KMS-11 (cell line): Measurements from ENCODE around the gene MYO16.

Source experiments
- H2AFZ ChIP-seq: fragments of 200-600 bp; sonication (generic); 2 replicates; pipeline ENCODE4 v1.6.1; 2016; ENCODE audit warnings: antibody characterized with exemption, mixed run types, low read depth
- H3K27ac ChIP-seq: fragments of 200-600 bp; sonication (generic); 2 replicates; pipeline ENCODE4 v1.6.1; 2016; ENCODE audit warnings: mild to moderate bottlenecking, mixed run types
- H3K27me3 ChIP-seq: fragments of 200-600 bp; sonication (generic); 2 replicates; pipeline ENCODE4 v1.6.1; 2017; ENCODE audit warnings: mild to moderate bottlenecking, low read depth, mixed run types, moderate library complexity; ENCODE audit not compliant: insufficient read depth
- H3K36me3 ChIP-seq: fragments of 200-600 bp; sonication (generic); 2 replicates; pipeline ENCODE4 v1.6.1; 2017; ENCODE audit warnings: mild to moderate bottlenecking, mixed run types; ENCODE audit not compliant: insufficient read depth
- H3K4me1 ChIP-seq: fragments of 200-600 bp; sonication (generic); 2 replicates; pipeline ENCODE4 v1.6.1; 2016; ENCODE audit warnings: mild to moderate bottlenecking, low read depth, mixed run types; ENCODE audit not compliant: poor library complexity, severe bottlenecking
- H3K4me2 ChIP-seq: fragments of 200-600 bp; sonication (generic); 2 replicates; pipeline ENCODE4 v1.7.0; 2016; ENCODE audit warnings: mild to moderate bottlenecking, mixed run types
- H3K4me3 ChIP-seq: fragments of 200-600 bp; sonication (generic); IDR thresholded peaks from 2 replicates; pipeline ENCODE4 v1.6.1; 2017; ENCODE audit warnings: low read depth, low read length, mixed read lengths; ENCODE audit not compliant: insufficient read depth
- H3K79me2 ChIP-seq: fragments of 200-600 bp; sonication (generic); 2 replicates; pipeline ENCODE4 v1.6.1; 2016; ENCODE audit warnings: low read depth, mixed run types; ENCODE audit not compliant: insufficient read depth
- H3K9ac ChIP-seq: fragments of 200-600 bp; sonication (generic); 2 replicates; pipeline ENCODE4 v1.6.1; 2016; ENCODE audit warnings: mild to moderate bottlenecking, mixed run types
- H4K20me1 ChIP-seq: fragments of 200-600 bp; sonication (generic); 2 replicates; pipeline ENCODE4 v1.6.1; 2016; ENCODE audit warnings: mild to moderate bottlenecking, mixed run types; ENCODE audit not compliant: insufficient read depth
- CTCF ChIP-seq: fragments of 200-600 bp; sonication (generic); conservative IDR thresholded peaks from 2 replicates; pipeline ENCODE4 v1.6.1; 2017; ENCODE audit warnings: low read depth, mild to moderate bottlenecking, antibody characterized with exemption, low read length, moderate library complexity, mixed read lengths

Gene MYO16

DNA sequence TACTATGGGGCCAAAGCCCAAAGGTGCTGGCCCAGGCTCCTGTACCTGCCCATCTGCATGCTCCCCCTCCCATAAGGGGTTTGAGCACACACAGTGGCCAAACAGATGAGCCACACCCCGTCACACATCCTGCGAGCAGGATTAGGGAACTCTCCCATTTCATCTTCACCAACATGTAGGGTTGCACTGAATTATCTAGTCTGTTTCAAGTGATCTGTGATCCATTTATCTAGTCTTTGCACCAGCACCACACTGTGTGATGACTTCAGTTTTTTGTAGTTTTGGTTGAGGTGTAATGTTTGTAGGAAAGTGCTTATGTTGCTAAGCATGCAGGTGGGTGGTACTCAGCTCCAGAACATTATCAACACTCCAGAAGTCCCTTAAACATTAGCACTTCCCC is 249.3 kb downstream of the MYO16 start:
- no peak overlapping the region for H3K4me2 ChIP-seq
- H3K27ac ChIP-seq = no peak overlapping the region
- H4K20me1 ChIP-seq = no peaks in the 10 kb centered on the region
- H3K27me3 ChIP-seq = no peaks in the 10 kb centered on the region
- H3K79me2 ChIP-seq = no peaks in the 10 kb centered on the region
- H3K4me3 ChIP-seq = no peak overlapping the region
- no peaks in the 10 kb centered on the region for H3K36me3 ChIP-seq
- no peaks in the 10 kb centered on the region for H3K4me1 ChIP-seq
- no peak overlapping the region for H2AFZ ChIP-seq
- no peak for TF ChIP-seq CTCF
- H3K9ac ChIP-seq = no peak overlapping the region

DNA sequence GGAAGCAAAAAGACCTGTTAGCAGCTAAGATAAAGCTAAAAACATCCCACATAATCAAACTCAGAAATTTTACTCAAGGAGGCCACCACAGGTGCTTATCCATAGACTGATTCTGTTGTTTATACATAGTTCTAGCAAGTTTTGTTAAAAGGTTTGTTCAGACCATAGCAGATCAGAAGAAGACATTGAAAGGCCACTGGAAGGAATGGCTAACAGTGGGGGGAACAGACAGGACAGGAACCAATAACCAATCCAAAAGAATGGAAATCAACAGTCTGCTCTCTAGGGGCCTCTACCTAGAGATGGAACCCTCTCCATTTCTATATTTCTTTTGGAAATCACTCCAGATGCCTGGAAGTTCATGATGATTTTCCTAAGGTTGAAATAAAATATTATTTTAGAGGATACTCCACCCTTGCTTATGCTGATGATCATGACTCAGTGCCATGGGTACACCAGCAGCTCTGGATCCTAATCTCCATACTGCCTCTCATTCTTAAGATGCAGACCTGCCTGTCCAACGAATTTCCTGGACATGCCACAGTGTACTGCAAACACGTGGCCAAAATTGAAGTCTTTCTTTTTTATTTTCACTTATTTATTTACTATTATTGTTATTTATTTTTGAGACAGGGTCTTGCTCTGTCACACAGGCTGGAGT is 260.0 kb downstream of the MYO16 start:
- Histone ChIP-seq H2AFZ (no peak overlapping the region), H3K4me2 (no peak overlapping the region), H4K20me1 (no peaks in the 10 kb centered on the region), H3K4me1 (no peaks in the 10 kb centered on the region), H3K36me3 (no peaks in the 10 kb centered on the region), H3K4me3 (no peak overlapping the region), H3K27me3 (no peaks in the 10 kb centered on the region), H3K27ac (no peak overlapping the region), H3K79me2 (no peaks in the 10 kb centered on the region), H3K9ac (no peak overlapping the region)
- no peak for TF ChIP-seq CTCF

DNA sequence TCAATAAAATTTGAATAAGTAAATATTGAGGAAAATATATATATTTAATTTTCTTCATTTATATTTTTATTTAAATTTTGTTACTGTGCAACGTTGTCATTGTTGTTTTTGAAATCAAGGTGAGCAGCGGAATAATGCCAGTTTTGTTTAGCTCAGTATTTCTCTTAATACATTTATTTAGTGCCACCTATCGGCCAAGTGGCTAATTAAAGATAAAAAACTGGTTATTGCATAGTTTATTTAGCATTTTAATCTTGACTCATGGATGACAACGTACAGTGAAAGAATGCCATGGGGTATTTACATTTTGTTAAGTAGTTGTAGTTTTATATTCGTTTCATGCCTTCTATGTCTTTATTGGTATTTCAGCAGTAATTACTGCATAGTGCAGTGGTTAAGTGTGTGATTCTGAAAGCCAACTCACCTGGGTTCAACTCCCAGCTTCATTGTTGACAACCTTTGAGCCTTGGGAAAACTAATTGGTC is 265.9 kb downstream of the MYO16 start:
- no peaks in the 10 kb centered on the region for H3K4me1 ChIP-seq
- TF ChIP-seq CTCF = peak; percentile 54; the same call in 1 of the 2 replicates
- H3K79me2 ChIP-seq = no peaks in the 10 kb centered on the region
- H3K9ac ChIP-seq = no peak overlapping the region
- H3K27ac ChIP-seq = no peak overlapping the region
- no peaks in the 10 kb centered on the region for H3K27me3 ChIP-seq
- no peaks in the 10 kb centered on the region for H4K20me1 ChIP-seq
- no peak overlapping the region for H3K4me3 ChIP-seq
- H2AFZ ChIP-seq = no peak overlapping the region
- no peak overlapping the region for H3K4me2 ChIP-seq
- no peaks in the 10 kb centered on the region for H3K36me3 ChIP-seq

- no peak overlapping the region for H3K9ac ChIP-seq
- H3K4me2 ChIP-seq = no peak overlapping the region
- no peak overlapping the region for H3K27ac ChIP-seq
Observed at GRCh38 chr13:108897955-108898354, 268.5 kb downstream of the MYO16 start.

More at GRCh38 chr13:108897955-108898354, 268.5 kb downstream of the MYO16 start:
- Histone ChIP-seq H4K20me1 (no peaks in the 10 kb centered on the region), H3K27me3 (no peaks in the 10 kb centered on the region), H3K79me2 (no peaks in the 10 kb centered on the region), H3K4me3 (no peak overlapping the region), H3K4me1 (no peaks in the 10 kb centered on the region), H3K36me3 (no peaks in the 10 kb centered on the region), H2AFZ (no peak overlapping the region)
- no peak for TF ChIP-seq CTCF
